ENCODE measurements around the gene MAML1.
A peak's percentile ranks its signal among the peaks of the same experiment; 100 is the strongest.
"Not testable (repeated sequence)": the region's sequence is repeated elsewhere in the genome, so short reads cannot be mapped to it uniquely, and the experiment has no call there.

Gene MAML1

GRCh38 chr5:179732412-179732917 is at the start of gene MAML1:
MAML1 (plus strand) TSS chr5:179732822; CDS start chr5:179733113, 291 bp downstream.
- TF ChIP-seq JUND (IDR thresholded peaks at IDR 0.05; ENCODE audit: low read depth), result no peak
- peak; percentile 85 to 100 for DNase-seq (ENCODE audit: low read depth in 1 of 2, low spot score in 1 of 2)
- in situ Hi-C loops (cut with HindIII; ENCODE audit: low pct_unique_long_range_greater_than_20kb, low sequenced_read_pairs), result no loop called here

- in situ Hi-C loops (cut with HindIII; ENCODE audit: low pct_unique_long_range_greater_than_20kb, low sequenced_read_pairs); DNase-seq (ENCODE audit: low read depth in 1 of 2, low spot score in 1 of 2): not testable (repeated sequence)
Observed at GRCh38 chr5:179689212-179689611, 43.4 kb upstream of the MAML1 start.

- no peak for DNase-seq (ENCODE audit: low read depth in 1 of 2, low spot score in 1 of 2)
- TF ChIP-seq JUND (IDR thresholded peaks at IDR 0.05; ENCODE audit: low read depth), result no peak
- in situ Hi-C loops (cut with HindIII; ENCODE audit: low pct_unique_long_range_greater_than_20kb, low sequenced_read_pairs), result no loop called here
Observed at GRCh38 chr5:179694561-179694960, 38.1 kb upstream of the MAML1 start.

- in situ Hi-C loops (cut with HindIII; ENCODE audit: low pct_unique_long_range_greater_than_20kb, low sequenced_read_pairs), result no loop called here
- no peak for DNase-seq (ENCODE audit: low read depth in 1 of 2, low spot score in 1 of 2)
- no peak for TF ChIP-seq JUND (IDR thresholded peaks at IDR 0.05; ENCODE audit: low read depth)
Observed at GRCh38 chr5:179696603-179697002, 36.0 kb upstream of the MAML1 start.

- no peak for TF ChIP-seq JUND (IDR thresholded peaks at IDR 0.05; ENCODE audit: low read depth)
- in situ Hi-C loops (cut with HindIII; ENCODE audit: low pct_unique_long_range_greater_than_20kb, low sequenced_read_pairs), result no loop called here
- no peak for DNase-seq (ENCODE audit: low read depth in 1 of 2, low spot score in 1 of 2)
Observed at GRCh38 chr5:179697108-179697507, 35.5 kb upstream of the MAML1 start.

- in situ Hi-C loops (cut with HindIII; ENCODE audit: low pct_unique_long_range_greater_than_20kb, low sequenced_read_pairs), result not testable (repeated sequence)
Observed at GRCh38 chr5:179697543-179697942, 35.1 kb upstream of the MAML1 start.

GRCh38 chr5:179697993-179698934 is 34.4 kb upstream of the MAML1 start:
- no peak for TF ChIP-seq JUND (IDR thresholded peaks at IDR 0.05; ENCODE audit: low read depth)
- in situ Hi-C loops (cut with HindIII; ENCODE audit: low pct_unique_long_range_greater_than_20kb, low sequenced_read_pairs), result no loop called here
- DNase-seq (ENCODE audit: low read depth in 1 of 2, low spot score in 1 of 2), result peak; percentile 99 to 100

More at GRCh38 chr5:179697543-179697942, 35.1 kb upstream of the MAML1 start:
- DNase-seq (ENCODE audit: low read depth in 1 of 2, low spot score in 1 of 2), result not testable (repeated sequence)

GRCh38 chr5:179698935-179699615 is 33.5 kb upstream of the MAML1 start, which contains the start of gene CANX:
CANX (plus strand) TSS chr5:179698967; CDS start chr5:179705682, 6,715 bp downstream.
- in situ Hi-C loops (cut with HindIII; ENCODE audit: low pct_unique_long_range_greater_than_20kb, low sequenced_read_pairs), result no loop called here
- no peak for TF ChIP-seq JUND (IDR thresholded peaks at IDR 0.05; ENCODE audit: low read depth)
- DNase-seq (ENCODE audit: low read depth in 1 of 2, low spot score in 1 of 2), result peak in 1 of 2 experiments; percentile 31

GRCh38 chr5:179699616-179700237 is 32.9 kb upstream of the MAML1 start:
- in situ Hi-C loops (cut with HindIII; ENCODE audit: low pct_unique_long_range_greater_than_20kb, low sequenced_read_pairs), result no loop called here
- peak; percentile 28 to 39 for DNase-seq (ENCODE audit: low read depth in 1 of 2, low spot score in 1 of 2)
- no peak for TF ChIP-seq JUND (IDR thresholded peaks at IDR 0.05; ENCODE audit: low read depth)

GRCh38 chr5:179700401-179700918 is 32.2 kb upstream of the MAML1 start:
- TF ChIP-seq JUND (IDR thresholded peaks at IDR 0.05; ENCODE audit: low read depth), result no peak
- in situ Hi-C loops (cut with HindIII; ENCODE audit: low pct_unique_long_range_greater_than_20kb, low sequenced_read_pairs), result no loop called here
- peak in 1 of 2 experiments; percentile 17 for DNase-seq (ENCODE audit: low read depth in 1 of 2, low spot score in 1 of 2)

- no peak for DNase-seq (ENCODE audit: low read depth in 1 of 2, low spot score in 1 of 2)
- no peak for TF ChIP-seq JUND (IDR thresholded peaks at IDR 0.05; ENCODE audit: low read depth)
- in situ Hi-C loops (cut with HindIII; ENCODE audit: low pct_unique_long_range_greater_than_20kb, low sequenced_read_pairs), result no loop called here
Observed at GRCh38 chr5:179716286-179716685, 16.3 kb upstream of the MAML1 start.

GRCh38 chr5:179720222-179720621 is 12.4 kb upstream of the MAML1 start:
- in situ Hi-C loops (cut with HindIII; ENCODE audit: low pct_unique_long_range_greater_than_20kb, low sequenced_read_pairs), result no loop called here
- TF ChIP-seq JUND (IDR thresholded peaks at IDR 0.05; ENCODE audit: low read depth), result no peak
- DNase-seq (ENCODE audit: low read depth in 1 of 2, low spot score in 1 of 2), result no peak

All from T47D (cell line).